HG03045 (cell line): Measurements from ENCODE around the gene SERP2.

Source experiments
- ATAC-seq: cut with Tn5 transposase; IDR thresholded peaks from one replicate; pipeline ENCODE4 v1.9.1; 2021; ENCODE audit warnings: mild to moderate bottlenecking, moderate library complexity; ENCODE audit not compliant: unreplicated experiment

The SERP2 gene

GRCh38 chr13:44386913-44387556 lies 13.4 kb downstream of the SERP2 start:
- ATAC-seq = no peak

GRCh38 chr13:44388427-44389059 lies 14.9 kb downstream of the SERP2 start:
- no peak for ATAC-seq

- ATAC-seq = no peak
Measured at GRCh38 chr13:44389060-44389666, 15.5 kb downstream of the SERP2 start.

- no peak for ATAC-seq
Measured at GRCh38 chr13:44389876-44390275, 16.3 kb downstream of the SERP2 start.

- no peak for ATAC-seq
Measured at GRCh38 chr13:44393391-44393790, 19.8 kb downstream of the SERP2 start.

- no peak for ATAC-seq
Measured at GRCh38 chr13:44394658-44395057, 21.0 kb downstream of the SERP2 start.

GRCh38 chr13:44395976-44396694 lies 22.5 kb downstream of the SERP2 start:
- no peak for ATAC-seq

GRCh38 chr13:44396701-44397580 lies 23.3 kb downstream of the SERP2 start:
- ATAC-seq = no peak

GRCh38 chr13:44397766-44398223 lies 24.2 kb downstream of the SERP2 start:
- no peak for ATAC-seq

- no peak for ATAC-seq
Measured at GRCh38 chr13:44398606-44399005, 25.0 kb downstream of the SERP2 start.

GRCh38 chr13:44399074-44399473 lies 25.4 kb downstream of the SERP2 start:
- no peak for ATAC-seq

- no peak for ATAC-seq
Measured at GRCh38 chr13:44400736-44401135, 27.1 kb downstream of the SERP2 start.

GRCh38 chr13:44401577-44401976 lies 28.0 kb downstream of the SERP2 start:
- ATAC-seq = no peak

- ATAC-seq = no peak
Measured at GRCh38 chr13:44402899-44403445, 29.3 kb downstream of the SERP2 start.

GRCh38 chr13:44403461-44404056 lies 29.9 kb downstream of the SERP2 start:
- ATAC-seq = no peak

- ATAC-seq = no peak
Measured at GRCh38 chr13:44404261-44405132, 30.9 kb downstream of the SERP2 start.

- ATAC-seq = no peak
Measured at GRCh38 chr13:44406617-44407016, 33.0 kb downstream of the SERP2 start.

- no peak for ATAC-seq
Measured at GRCh38 chr13:44407379-44407778, 33.8 kb downstream of the SERP2 start.

- no peak for ATAC-seq
Measured at GRCh38 chr13:44407891-44408290, 34.3 kb downstream of the SERP2 start.
